Heart right ventricle (tissue), 16 donors: Measurements from ENCODE around the gene SERPINE1. TPM values are rescaled to one million over a fixed set of nuclear protein-coding genes. Genes with fewer than 3 reads are reported as not detected.

Experiments used
- ATAC-seq, 8 donors: fragments of 200-7000 bp; cut with Tn5 transposase; one replicate each; pipeline ENCODE4 v1.9.1; 2020; ENCODE audit warnings: mild to moderate bottlenecking in 8 of 8, moderate library complexity in 8 of 8, moderate number of reproducible peaks in 1 of 8
- DNase-seq, 2 donors: peaks; one replicate each; pipeline ENCODE4 v3.0.0-alpha.2; 2020
- H3K27ac ChIP-seq, 10 donors: fragments of 200-600 bp; sonication (generic) in 2 of 10; one replicate each; pipeline versions ENCODE4 v1.5.0 to v1.8.0; 2020 to 2022; ENCODE audit warnings: mild to moderate bottlenecking in 3 of 10
- H3K27me3 ChIP-seq, 7 donors: fragments of 200-600 bp; one replicate each; pipeline ENCODE4 v1.8.0; 2021 to 2022; ENCODE audit warnings: mild to moderate bottlenecking in 2 of 7
- H3K36me3 ChIP-seq, 9 donors: fragments of 200-600 bp; sonication (generic) in 1 of 9; one replicate each; pipeline versions ENCODE4 v1.5.0 to v1.8.0; 2020 to 2022; ENCODE audit warnings: mild to moderate bottlenecking in 2 of 9
- H3K4me1 ChIP-seq, 9 donors: fragments of 200-600 bp; sonication (generic) in 1 of 9; one replicate each; pipeline versions ENCODE4 v1.5.0 to v1.8.0; 2020 to 2022; ENCODE audit warnings: mild to moderate bottlenecking in 4 of 9
- H3K4me3 ChIP-seq, 10 donors: fragments of 200-600 bp; sonication (generic) in 2 of 10; one replicate each; pipeline versions ENCODE4 v1.5.0 to v1.8.0; 2020 to 2022; ENCODE audit warnings: mild to moderate bottlenecking in 7 of 10, moderate library complexity in 2 of 10
- H3K9me3 ChIP-seq, 11 donors: fragments of 200-600 bp in 10 of 11; sonication (generic) in 2 of 11; one replicate each; pipeline versions ENCODE4 v1.5.0 to v1.8.0; 2013 to 2022; ENCODE audit warnings: mild to moderate bottlenecking in 2 of 11, control low read depth in 1 of 11, moderate library complexity in 1 of 11
- WGBS, 2 donors: extraction: QIAGEN DNeasy Blood & Tissue Kit; methylation state at CpG; one replicate each; pipeline ENCODE4 v1.1.7; 2013; ENCODE audit warnings: inconsistent platforms in 1 of 2; 5-methylcytosine and 5-hydroxymethylcytosine counted together
- intact Hi-C, 10 donors: fragments of 100-400 bp; cut with DNase I; formaldehyde crosslinking; loops; one replicate each; pipeline versions ENCODE4 v1.11.1 to v1.14.2; 2022
- long read RNA-seq, 3 donors: library from polyadenylated mRNA; unstranded; transcript quantifications; one replicate each; pipeline ENCODE4 v2.0.0, GENCODE V29; 2020 to 2021
- polyA plus RNA-seq, 2 donors: library from polyadenylated mRNA; stranded (reverse); fragments of 200-250 nt; gene quantifications; one replicate each; pipeline ENCODE4 v1.2.3, GENCODE V29; 2013
- total RNA-seq, 10 donors: library from RNA; stranded (reverse); fragmentation: NEBNext Ultra II Directional in 3 of 10; extraction: Animal tissue kit (Norgen Biotek cat#: 25700) in 3 of 10; gene quantifications; one replicate each; pipeline versions ENCODE4 v1.2.1 to v1.2.4, GENCODE V29; 2021 to 2023
- TF ChIP-seq, protein P1 (sequence below), 9 donors: fragments of 200-600 bp; sonication (generic) in 2 of 9; IDR thresholded peaks; one replicate each; pipeline versions ENCODE4 v1.5.0 to v1.8.0; 2021 to 2022; ENCODE audit warnings: antibody characterized with exemption in 9 of 9, mild to moderate bottlenecking in 5 of 9, moderate library complexity in 1 of 9
- donor health status: Arrhythmogenic right ventricular cardiomyopathy.
- donor health status: ischemic (EF 13 %, LVEDD 7.1; RV severe dilation, severe dysfunction).
- donor health status: healthy with polysubstance abuse.
- donor health status: DM: no; HTN: yes; CAD: no.
- donor health status: DM: no; HTN: no; CAD: no.
- donor health status: ischemic (EF 25% LVEDD 6.9; RV normal size, moderate dysfunction).
- donor health status: ischemic (EF 25% LVEDD 5.7; RV mildly dilated, moderate dysfunction).
- donor health status: healthy.
- donor health status: DM: yes; HTN: yes; CAD: no.
- donor health status: Ischemic cardiomyopathy.
- donor health status: ischemic (EF 35%, LVEDD 5.7; RV mildly dilated, moderate dysfunction).
- donor health status: nonischemic (EF 11% LVEDD 7.7; RV severe dilation, severe dysfunction).
- donor health status: DM: yes; HTN: yes; CAD: no.
- donor health status: PGD.
- donor health status: ischemic (EF 29% LVEDD 5.4; RV normal size, mild dysfunction).
- donor health status: nonischemic (EF 23%, LVEDD 6.1; RV moderate dilation, normal function).

Gene SERPINE1
- total RNA-seq (10 to 100 TPM in 3 of 10 donors, 1 to 10 TPM in 7; 1.2 to 67.8 (median 4.6) TPM), polyA plus RNA-seq (100 to 1,000 TPM in 1 of 2 donors, 1 to 10 TPM in 1; 2.1 to 269 TPM)
- long read RNA-seq, donor 1, partial matches to known transcripts: 0 of 4 reads
- long read RNA-seq, donor 1, other reads (novel, unspliced or antisense): 2 of 4 reads
- long read RNA-seq, donor 2, partial matches to known transcripts: 2 of 3 reads
- long read RNA-seq, donor 2, other reads (novel, unspliced or antisense): 1 of 3 reads
- long read RNA-seq, donor 3, partial matches to known transcripts: 11 of 20 reads
- long read RNA-seq, donor 3, other reads (novel, unspliced or antisense): 5 of 20 reads

GRCh38 chr7:101126651-101127459 is at the start of gene SERPINE1:
SERPINE1 (plus strand) TSS chr7:101127104; CDS start chr7:101128394, 1,290 bp downstream.
- TF ChIP-seq, protein P1, sequence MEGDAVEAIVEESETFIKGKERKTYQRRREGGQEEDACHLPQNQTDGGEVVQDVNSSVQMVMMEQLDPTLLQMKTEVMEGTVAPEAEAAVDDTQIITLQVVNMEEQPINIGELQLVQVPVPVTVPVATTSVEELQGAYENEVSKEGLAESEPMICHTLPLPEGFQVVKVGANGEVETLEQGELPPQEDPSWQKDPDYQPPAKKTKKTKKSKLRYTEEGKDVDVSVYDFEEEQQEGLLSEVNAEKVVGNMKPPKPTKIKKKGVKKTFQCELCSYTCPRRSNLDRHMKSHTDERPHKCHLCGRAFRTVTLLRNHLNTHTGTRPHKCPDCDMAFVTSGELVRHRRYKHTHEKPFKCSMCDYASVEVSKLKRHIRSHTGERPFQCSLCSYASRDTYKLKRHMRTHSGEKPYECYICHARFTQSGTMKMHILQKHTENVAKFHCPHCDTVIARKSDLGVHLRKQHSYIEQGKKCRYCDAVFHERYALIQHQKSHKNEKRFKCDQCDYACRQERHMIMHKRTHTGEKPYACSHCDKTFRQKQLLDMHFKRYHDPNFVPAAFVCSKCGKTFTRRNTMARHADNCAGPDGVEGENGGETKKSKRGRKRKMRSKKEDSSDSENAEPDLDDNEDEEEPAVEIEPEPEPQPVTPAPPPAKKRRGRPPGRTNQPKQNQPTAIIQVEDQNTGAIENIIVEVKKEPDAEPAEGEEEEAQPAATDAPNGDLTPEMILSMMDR (IDR thresholded peaks at IDR 0.05): peak in 4 of 9 donors; percentile 13 to 30 (median 25)
- DNase-seq (peak; percentile 82 to 93), ATAC-seq (peak; percentile 83 to 90 (median 88))
- intact Hi-C loops: loop anchor here in 1 of 10 donors (5.0 kb wide), 1 partner anchor 40 kb away; the partner anchor contains the start of gene TRIM56
- 5 to 6% methylated on average over 22 of the region's 22 CpGs for WGBS, 2 donors
- Histone ChIP-seq H3K27ac (peak within 1 kb of the TSS; percentile 55 to 86 (median 71)), H3K9me3 (no peaks in the 10 kb centered on the region), H3K4me3 (peak within 1 kb of the TSS in 9 of 10 donors; percentile 9 to 49 (median 37)), H3K27me3 (peaks cover 0 to 18% (median 0%) of the 10 kb centered on the region in 7 donors), H3K36me3 (peaks cover 0 to 17% (median 0%) of the 10 kb centered on the region in 9 donors), H3K4me1 (peaks cover 16 to 72% (median 45%) of the 10 kb centered on the region in 9 donors)

DNA sequence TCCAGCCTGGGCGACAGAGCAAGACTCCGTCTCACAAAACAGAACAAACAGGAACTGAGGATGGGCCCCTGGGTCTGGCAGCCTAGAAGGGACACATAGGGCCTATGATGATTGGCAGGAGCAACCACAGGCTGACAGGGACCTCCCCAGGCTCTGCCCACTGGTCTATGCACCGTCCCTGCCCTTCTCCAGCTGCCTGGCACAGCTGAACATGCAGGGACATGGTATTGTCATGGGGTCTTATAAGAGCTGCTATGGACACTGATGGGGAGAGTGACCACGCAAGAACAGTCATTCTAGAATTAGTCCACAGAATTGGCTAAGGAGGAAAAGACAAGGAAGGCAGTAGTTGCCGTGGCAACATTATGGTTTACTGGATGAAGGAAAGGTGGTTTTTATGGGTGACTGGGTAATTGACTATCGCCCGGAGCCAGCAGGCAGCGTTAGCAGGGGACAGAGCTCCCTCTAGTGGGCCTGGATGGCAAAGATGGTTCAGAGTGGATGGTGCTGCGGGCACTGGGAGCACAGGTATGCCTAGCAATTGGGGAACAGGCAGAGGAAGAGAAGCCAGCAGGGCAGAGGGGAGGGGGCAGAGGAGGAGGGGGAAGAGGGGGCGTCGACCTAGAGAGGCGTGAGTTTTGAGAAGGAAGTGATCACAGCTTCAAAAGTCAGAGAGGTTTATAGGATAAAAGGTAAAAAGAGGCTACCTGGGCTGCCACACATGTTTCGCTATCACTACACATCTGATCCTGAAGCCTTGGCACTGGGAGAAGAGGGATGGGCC is 49.4 kb upstream of the SERPINE1 start:
- Histone ChIP-seq H3K36me3 (no peaks in the 10 kb centered on the region), H3K4me3 (no peak overlapping the region), H3K9me3 (no peaks in the 10 kb centered on the region), H3K4me1 (peaks cover 0 to 5% (median 0%) of the 10 kb centered on the region in 9 donors), H3K27me3 (peaks cover 0 to 2% (median 0%) of the 10 kb centered on the region in 7 donors), H3K27ac (no peak overlapping the region)
- intact Hi-C loops: loop anchor here in 6 of 10 donors (5.0 kb wide), 3 partner anchors 60 to 185 kb away; partner anchors contain the start of gene ACHE (in 4 of the 6)
- DNase-seq: peak; percentile 66 to 70
- WGBS, 2 donors: 20 to 21% methylated on average over 13 of the region's 13 CpGs
- peak; percentile 75 to 90 (median 86) for ATAC-seq
- TF ChIP-seq, protein P1 (IDR thresholded peaks at IDR 0.05): peak; percentile 73 to 86 (median 83)

DNA sequence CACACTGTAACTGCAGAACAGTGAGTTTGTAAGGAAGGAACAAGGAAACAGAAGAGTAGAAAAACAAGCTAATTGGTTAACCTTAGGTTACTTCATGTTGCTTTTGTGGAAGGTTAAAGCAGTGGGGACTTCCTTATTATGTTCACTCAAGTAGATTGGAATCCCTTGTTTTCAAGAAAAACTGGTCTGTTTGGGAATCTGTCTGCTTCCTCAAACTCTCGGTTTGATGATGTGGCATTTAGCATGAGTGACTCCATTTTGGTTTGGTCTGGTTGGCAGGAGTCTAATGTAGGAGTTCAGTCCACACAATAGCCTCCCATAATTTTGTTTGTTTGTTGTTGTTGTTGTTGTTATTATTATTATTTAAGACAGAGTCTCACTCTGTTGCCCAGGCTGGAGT is 45.5 kb upstream of the SERPINE1 start:
- no peaks in the 10 kb centered on the region for H3K36me3 ChIP-seq
- H3K27ac ChIP-seq: no peak overlapping the region
- no peaks in the 10 kb centered on the region for H3K27me3 ChIP-seq
- peaks cover 0 to 18% (median 13%) of the 10 kb centered on the region in 9 donors for H3K4me1 ChIP-seq
- DNase-seq: no peak
- 69 to 74% methylated on average over 1 of the region's 1 CpG for WGBS, 2 donors
- H3K4me3 ChIP-seq: no peak overlapping the region
- intact Hi-C loops: no loop called here
- TF ChIP-seq, protein P1 (IDR thresholded peaks at IDR 0.05): no peak
- no peaks in the 10 kb centered on the region for H3K9me3 ChIP-seq
- ATAC-seq: no peak
